Spinal cord (tissue), 10 donors: ENCODE data around the gene STRIP2. TPM values are rescaled to one million over a fixed set of nuclear protein-coding genes. Genes with fewer than 3 reads are reported as not detected.

Experiments used
- DNase-seq, 6 donors: peaks; one replicate each; pipeline versions ENCODE4 v3.0.0 to v3.0.0-alpha.2; 2013 to 2015; ENCODE audit warnings: low spot score in 6 of 6, low read depth in 4 of 6
- H3K27ac ChIP-seq: one replicate; pipeline ENCODE4 v1.5.1; 2013; ENCODE audit warnings: low read depth, low read length, control low read depth
- H3K27me3 ChIP-seq: one replicate; pipeline ENCODE4 v1.6.1; 2013; ENCODE audit warnings: low read length; ENCODE audit not compliant: control insufficient read depth, insufficient read depth
- H3K36me3 ChIP-seq: one replicate; pipeline ENCODE4 v1.6.1; 2013; ENCODE audit warnings: low read length; ENCODE audit not compliant: control insufficient read depth, insufficient read depth
- H3K4me1 ChIP-seq: one replicate; pipeline ENCODE4 v1.6.1; 2013; ENCODE audit warnings: low read length; ENCODE audit not compliant: control insufficient read depth, insufficient read depth
- H3K4me3 ChIP-seq: one replicate; pipeline ENCODE4 v1.5.1; 2013; ENCODE audit warnings: low read depth, low read length, control low read depth
- H3K9me3 ChIP-seq: one replicate; pipeline ENCODE4 v1.6.1; 2013; ENCODE audit warnings: low read length; ENCODE audit not compliant: control insufficient read depth, insufficient read depth
- WGBS: methylation state at CpG from one replicate; pipeline ENCODE4 v1.1.5; 2013; ENCODE audit warnings: missing lambda C conversion rate; ENCODE audit not compliant: insufficient coverage; 5-methylcytosine and 5-hydroxymethylcytosine counted together
- long read RNA-seq, 4 donors: transcript quantifications; one replicate each; lab custom pipeline, GENCODE V29; 2026
- polyA plus RNA-seq, 2 donors: library from polyadenylated mRNA; unstranded; fragments of 120-200 nt; gene quantifications; one replicate each; pipeline ENCODE4 v1.2.1, GENCODE V29; 2013; ENCODE audit not compliant: insufficient read length in 2 of 2
- total RNA-seq, 2 donors: library from RNA; depleted of rRNA in 1 of 2; stranded (reverse); fragments of 120-200 nt in 1 of 2; fragments of >200 nt in 1 of 2; gene quantifications; one replicate each; pipeline versions ENCODE4 v1.2.3 to v1.2.4, GENCODE V29; 2013 to 2014
- donor health status: healthy.

STRIP2 gene
- total RNA-seq: 10 to 100 TPM; 16.0 to 19.8 TPM
- polyA plus RNA-seq: 10 to 100 TPM; 16.4 to 24.2 TPM
- long read RNA-seq, donor 1, full-length matches to known transcripts: 1 of 1 reads
- long read RNA-seq, donor 1, partial matches to known transcripts: 0 of 1 reads
- long read RNA-seq, donor 1, other reads (novel, unspliced or antisense): 0 of 1 reads
- long read RNA-seq, donor 2: 0 reads
- long read RNA-seq, donor 3: 0 reads
- long read RNA-seq, donor 4: 0 reads

- H3K36me3 ChIP-seq: peaks cover 4% of the 10 kb centered on the region
- H3K4me1 ChIP-seq: peaks cover 13% of the 10 kb centered on the region
- peaks cover 8% of the 10 kb centered on the region for H3K27me3 ChIP-seq
- H3K9me3 ChIP-seq: no peaks in the 10 kb centered on the region
- peak within 1 kb of the TSS; percentile 63 for H3K27ac ChIP-seq
- DNase-seq: peak; percentile 76 to 97 (median 88)
- WGBS: under 1% methylated on average over 71 of the region's 75 CpGs
- peak within 1 kb of the TSS; percentile 80 for H3K4me3 ChIP-seq
Observed at GRCh38 chr7:129433847-129434674, at the start of gene STRIP2. Gene STRIP2 (plus strand): TSS chr7:129434432. CDS start chr7:129434473, 41 bp downstream.

- no peak overlapping the region for H3K27ac ChIP-seq
- peaks cover 5% of the 10 kb centered on the region for H3K36me3 ChIP-seq
- no CpG with 5 or more reads among the region's 1 CpG for WGBS
- no peaks in the 10 kb centered on the region for H3K9me3 ChIP-seq
- H3K4me1 ChIP-seq: peaks cover 4% of the 10 kb centered on the region
- no peaks in the 10 kb centered on the region for H3K27me3 ChIP-seq
- no peak overlapping the region for H3K4me3 ChIP-seq
- peak in 1 of 6 donors; percentile 11 for DNase-seq
Observed at GRCh38 chr7:129385116-129385515, 49.1 kb upstream of the STRIP2 start.

GRCh38 chr7:129385598-129385997, 48.6 kb upstream of the STRIP2 start:
- Histone ChIP-seq H3K27me3 (no peaks in the 10 kb centered on the region), H3K27ac (no peak overlapping the region), H3K4me3 (no peak overlapping the region), H3K4me1 (peaks cover 4% of the 10 kb centered on the region), H3K9me3 (no peaks in the 10 kb centered on the region), H3K36me3 (peaks cover 5% of the 10 kb centered on the region)
- DNase-seq: no peak
- 100% methylated on average over 2 of the region's 4 CpGs for WGBS

- Histone ChIP-seq H3K4me3 (no peak overlapping the region), H3K4me1 (peaks cover 4% of the 10 kb centered on the region), H3K9me3 (no peaks in the 10 kb centered on the region), H3K27me3 (no peaks in the 10 kb centered on the region), H3K27ac (no peak overlapping the region), H3K36me3 (peaks cover 5% of the 10 kb centered on the region)
- no peak for DNase-seq
Observed at GRCh38 chr7:129386506-129386905, 47.7 kb upstream of the STRIP2 start.

GRCh38 chr7:129387537-129387936, 46.7 kb upstream of the STRIP2 start:
- Histone ChIP-seq H3K4me3 (no peak overlapping the region), H3K27me3 (no peaks in the 10 kb centered on the region), H3K4me1 (peaks cover 4% of the 10 kb centered on the region), H3K27ac (no peak overlapping the region), H3K9me3 (no peaks in the 10 kb centered on the region), H3K36me3 (peaks cover under 1% of the 10 kb centered on the region)
- 14% methylated on average over 1 of the region's 2 CpGs for WGBS
- DNase-seq: no peak

GRCh38 chr7:129388333-129389098, 45.7 kb upstream of the STRIP2 start:
- peak in 2 of 6 donors; percentile 42 to 58 for DNase-seq
- Histone ChIP-seq H3K9me3 (no peaks in the 10 kb centered on the region), H3K4me1 (peaks cover 4% of the 10 kb centered on the region), H3K4me3 (no peak overlapping the region), H3K36me3 (no peaks in the 10 kb centered on the region), H3K27me3 (no peaks in the 10 kb centered on the region), H3K27ac (no peak overlapping the region)
- 62% methylated on average over 7 of the region's 8 CpGs for WGBS

- no peak for DNase-seq
- WGBS: no CpG with 5 or more reads among the region's 1 CpG
- Histone ChIP-seq H3K9me3 (no peaks in the 10 kb centered on the region), H3K36me3 (no peaks in the 10 kb centered on the region), H3K27me3 (no peaks in the 10 kb centered on the region), H3K4me3 (no peak overlapping the region), H3K27ac (no peak overlapping the region), H3K4me1 (peaks cover 4% of the 10 kb centered on the region)
Observed at GRCh38 chr7:129389829-129390228, 44.4 kb upstream of the STRIP2 start.

- peak in 1 of 6 donors; percentile 11 for DNase-seq
- Histone ChIP-seq H3K4me1 (peaks cover 4% of the 10 kb centered on the region), H3K4me3 (no peak overlapping the region), H3K36me3 (no peaks in the 10 kb centered on the region), H3K27ac (no peak overlapping the region), H3K9me3 (no peaks in the 10 kb centered on the region), H3K27me3 (no peaks in the 10 kb centered on the region)
Observed at GRCh38 chr7:129390314-129390713, 43.9 kb upstream of the STRIP2 start.

- whole genome bisulfite sequencing: no CpG with 5 or more reads among the region's 2 CpGs
- no peaks in the 10 kb centered on the region for H3K36me3 ChIP-seq
- no peak overlapping the region for H3K27ac ChIP-seq
- H3K4me3 ChIP-seq: no peak overlapping the region
- no peaks in the 10 kb centered on the region for H3K27me3 ChIP-seq
- no peak for DNase-seq
- peaks cover 4% of the 10 kb centered on the region for H3K4me1 ChIP-seq
- H3K9me3 ChIP-seq: no peaks in the 10 kb centered on the region
Observed at GRCh38 chr7:129391546-129392171, 42.6 kb upstream of the STRIP2 start.
